Small intestine (tissue), 7 donors: ENCODE measurements around the gene IGFLR1. TPM values are rescaled to one million over a fixed set of nuclear protein-coding genes. Genes with fewer than 3 reads are reported as not detected.

ENCODE experiments used
- DNase-seq, 2 donors: peaks; one replicate each; pipeline versions ENCODE4 v3.0.0 to v3.0.0-alpha.2; 2013
- FAIRE-seq: peaks from 2 replicates; lab custom pipeline; 2012; peaks lifted over from hg19 to GRCh38; lab: Jason Lieb, UNC
- H3K27ac ChIP-seq, 3 donors: one replicate each; pipeline ENCODE4 v1.5.1; 2013; ENCODE audit warnings: low read length in 2 of 3, mild to moderate bottlenecking in 2 of 3, control low read depth in 1 of 3, inconsistent platforms in 1 of 3, low read depth in 1 of 3, moderate library complexity in 1 of 3
- H3K27me3 ChIP-seq, 3 donors: one replicate each; pipeline ENCODE4 v1.6.1; 2013; ENCODE audit warnings: low read length in 3 of 3, inconsistent platforms in 1 of 3; ENCODE audit not compliant: control insufficient read depth in 3 of 3, insufficient read depth in 3 of 3
- H3K36me3 ChIP-seq, 3 donors: one replicate each; pipeline ENCODE4 v1.6.1; 2013; ENCODE audit warnings: low read length in 3 of 3, inconsistent platforms in 1 of 3, low read depth in 1 of 3, mild to moderate bottlenecking in 1 of 3, moderate library complexity in 1 of 3; ENCODE audit not compliant: control insufficient read depth in 3 of 3, insufficient read depth in 2 of 3
- H3K4me1 ChIP-seq, 3 donors: one replicate each; pipeline ENCODE4 v1.6.1; 2013; ENCODE audit warnings: low read length in 2 of 3, inconsistent platforms in 1 of 3, low read depth in 1 of 3, mild to moderate bottlenecking in 1 of 3, moderate library complexity in 1 of 3; ENCODE audit not compliant: control insufficient read depth in 3 of 3, insufficient read depth in 2 of 3
- H3K4me3 ChIP-seq, 3 donors: one replicate each; pipeline ENCODE4 v1.5.1; 2013; ENCODE audit warnings: low read length in 3 of 3, control low read depth in 1 of 3, inconsistent platforms in 1 of 3, low read depth in 1 of 3, mild to moderate bottlenecking in 1 of 3, moderate library complexity in 1 of 3
- H3K9me3 ChIP-seq, 2 donors: one replicate each; pipeline ENCODE4 v1.6.1; 2013; ENCODE audit warnings: low read depth in 1 of 2, low read length in 1 of 2; ENCODE audit not compliant: control insufficient read depth in 2 of 2, insufficient read depth in 1 of 2
- WGBS, 3 donors: extraction: QIAGEN DNeasy Blood & Tissue Kit; methylation state at CpG; one replicate each; pipeline ENCODE4 v1.1.7; 2013; 5-methylcytosine and 5-hydroxymethylcytosine counted together
- polyA plus RNA-seq, 4 donors: library from polyadenylated mRNA; stranded (reverse) in 3 of 4; unstranded in 1 of 4; fragments of 200-250 nt in 3 of 4; fragments of 120-200 nt in 1 of 4; gene quantifications; one replicate each; pipeline versions ENCODE4 v1.2.1 to v1.2.3, GENCODE V29; 2013
- donor health status: healthy with polysubstance abuse.
- donor health status: control.
- donor health status: control.
- donor health status: Bipolar disorder and iron deficiency.
- donor health status: healthy.

The IGFLR1 gene
- polyA plus RNA-seq, 4 donors, result 4.3 to 17.8 (median 12.1) TPM

DNA sequence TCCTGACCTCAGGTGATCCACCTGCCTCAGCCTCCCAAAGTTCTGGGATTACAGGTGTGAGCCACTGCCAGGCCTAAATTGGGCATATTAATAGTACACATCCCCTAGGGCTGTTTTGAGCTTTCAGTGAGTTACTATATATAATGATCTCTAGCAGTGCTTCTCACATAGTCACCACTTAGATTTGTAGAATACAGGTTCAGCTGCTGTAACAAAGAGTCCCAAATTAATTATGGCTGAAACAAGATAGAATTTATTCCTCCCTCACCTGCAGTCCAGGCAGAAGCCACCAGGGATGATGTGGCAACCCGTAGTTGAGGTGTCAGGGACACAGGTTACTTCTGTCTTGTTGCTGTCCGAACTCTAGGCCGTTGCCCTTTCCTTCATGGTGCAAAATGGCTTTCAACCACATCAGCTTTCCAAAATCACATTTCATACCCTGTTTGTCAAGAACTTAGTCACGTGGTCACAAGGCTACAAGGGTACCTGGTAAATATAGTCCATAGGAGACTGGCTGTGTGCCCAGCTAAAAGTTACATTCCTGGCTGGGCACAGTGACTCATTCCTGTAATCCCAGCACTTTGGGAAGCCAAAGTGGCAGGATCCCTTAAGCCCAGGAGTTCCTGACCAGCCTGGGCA is 18.6 kb upstream of the IGFLR1 start:
- WGBS, 3 donors, result 90 to 96% (median 91%) methylated on average over 4 of the region's 4 CpGs

DNA sequence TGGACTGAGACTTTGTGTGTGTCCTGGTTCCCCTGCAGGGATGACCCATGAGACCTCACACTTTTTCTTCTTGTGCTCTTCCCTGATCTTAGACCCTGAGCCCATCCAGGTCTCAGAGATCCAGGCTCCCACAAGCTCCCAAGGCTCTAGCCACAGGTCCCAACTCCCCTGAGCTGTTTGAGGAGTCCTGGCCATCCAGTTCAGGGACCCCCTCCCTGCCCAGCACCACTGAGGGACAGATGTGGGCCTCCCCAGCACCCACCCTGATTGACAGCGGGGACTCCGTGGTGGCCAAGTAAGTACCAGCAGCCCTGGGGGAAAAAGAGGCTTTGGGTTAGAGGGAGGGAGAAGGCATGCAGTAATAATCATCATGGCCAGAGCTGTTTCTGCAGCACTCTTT is 17.4 kb upstream of the IGFLR1 start:
- 96 to 97% (median 96%) methylated on average over 2 of the region's 2 CpGs for WGBS, 3 donors
- no peak overlapping the region for H3K27ac ChIP-seq

More for the DNA sequence above, 18.6 kb upstream of the IGFLR1 start:
- DNase-seq (no peak), FAIRE-seq (no peak)
- Histone ChIP-seq H3K36me3 (peaks cover 5 to 43% (median 9%) of the 10 kb centered on the region in 3 donors), H3K4me1 (peaks cover 0 to 23% (median 15%) of the 10 kb centered on the region in 3 donors), H3K27ac (no peak overlapping the region), H3K4me3 (no peak overlapping the region), H3K27me3 (peaks cover 0 to 14% (median 0%) of the 10 kb centered on the region in 3 donors), H3K9me3 (no peaks in the 10 kb centered on the region)

DNA sequence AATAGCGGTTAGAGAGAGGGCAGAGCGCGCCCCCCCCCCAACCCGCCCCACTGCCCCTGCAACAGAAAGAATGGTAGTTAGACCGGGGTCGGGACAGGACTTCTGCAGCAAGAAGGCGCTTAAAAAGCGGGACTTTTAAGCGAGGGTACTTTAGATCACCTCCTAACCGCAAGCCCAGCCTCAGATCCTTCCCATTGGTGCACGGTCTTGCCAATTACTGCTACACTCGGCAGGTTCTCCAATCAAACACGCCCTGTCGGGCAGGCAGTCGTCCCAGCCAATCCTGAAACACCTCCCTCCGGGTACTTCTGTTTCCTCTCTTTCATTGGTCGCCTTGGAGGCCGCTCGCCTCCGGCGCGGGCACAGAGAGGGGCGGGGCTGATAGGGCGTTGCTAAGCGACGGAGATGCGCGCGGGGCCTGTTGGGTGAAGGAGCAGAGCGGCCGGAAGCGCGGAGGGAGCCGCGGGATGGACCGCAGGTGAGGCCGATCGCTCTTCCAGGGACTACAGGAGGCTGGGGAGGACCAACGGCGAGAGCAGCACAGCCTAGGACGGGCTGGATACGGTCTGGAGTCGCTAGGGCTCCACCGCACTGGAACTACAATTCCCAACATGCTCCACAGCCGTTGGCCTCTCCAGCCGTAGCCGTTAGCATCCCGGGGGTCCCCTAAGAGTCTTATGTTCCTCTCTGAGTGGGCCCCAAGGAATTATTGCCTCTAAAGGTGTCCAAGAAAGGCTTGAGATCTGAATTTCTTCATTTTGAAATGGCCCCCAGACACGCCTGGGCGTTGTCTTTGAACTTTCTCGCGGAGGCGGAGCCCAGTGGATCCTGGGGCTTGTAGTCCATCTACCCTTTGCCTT is 15.7 kb upstream of the IGFLR1 start, which contains the start of gene PROSER3:
Gene PROSER3, plus strand, starts transcription at position 428 of the 860 bp plus-strand sequence. Its CDS starts 40 bp downstream, at position 468.
- peak within 1 kb of the TSS; percentile 56 to 77 (median 70) for H3K4me3 ChIP-seq
- WGBS, 3 donors, result 0 to 1% (median 0%) methylated on average over 53 of the region's 53 CpGs
- peaks cover 0 to 30% (median 15%) of the 10 kb centered on the region in 3 donors for H3K4me1 ChIP-seq
- peak; percentile 99 to 100 for DNase-seq
- H3K9me3 ChIP-seq, result no peaks in the 10 kb centered on the region
- peak within 1 kb of the TSS; percentile 80 to 92 (median 80) for H3K27ac ChIP-seq
- peaks cover 0 to 24% (median 0%) of the 10 kb centered on the region in 3 donors for H3K27me3 ChIP-seq
- H3K36me3 ChIP-seq, result peaks cover 3 to 38% (median 6%) of the 10 kb centered on the region in 3 donors
- peak; percentile 90 for FAIRE-seq

More for the DNA sequence above, 17.4 kb upstream of the IGFLR1 start:
- Histone ChIP-seq H3K4me3 (no peak overlapping the region), H3K9me3 (no peaks in the 10 kb centered on the region), H3K4me1 (peaks cover 0 to 30% (median 15%) of the 10 kb centered on the region in 3 donors), H3K36me3 (peaks cover under 1 to 36% (median 5%) of the 10 kb centered on the region in 3 donors), H3K27me3 (peaks cover 0 to 24% (median 0%) of the 10 kb centered on the region in 3 donors)
- FAIRE-seq (no peak), DNase-seq (no peak)

DNA sequence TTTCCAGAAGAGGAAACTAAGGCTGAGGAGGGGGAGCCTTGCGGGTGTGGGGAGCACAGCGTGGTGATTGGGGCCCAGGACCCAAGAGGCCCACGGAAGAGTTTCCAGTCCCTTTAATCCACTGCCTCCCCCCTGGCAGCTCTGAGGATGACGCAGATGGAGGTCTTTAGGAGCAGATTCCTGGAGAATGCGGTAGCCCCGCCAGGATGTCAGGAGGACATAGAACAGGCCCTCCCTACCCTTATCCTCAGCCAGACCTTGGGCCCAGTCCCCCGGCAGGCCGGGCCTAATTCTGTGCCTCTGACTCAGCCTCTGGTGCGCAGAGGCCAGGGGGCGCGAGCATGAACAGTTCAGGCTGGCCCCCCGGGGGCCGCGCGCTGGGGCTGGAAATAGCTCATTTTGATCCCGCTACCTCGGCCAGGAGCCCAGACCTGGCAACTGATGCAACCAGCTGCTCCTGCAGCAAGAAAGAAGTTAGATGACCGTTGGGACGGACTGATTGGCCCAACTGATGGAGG is 15.0 kb upstream of the IGFLR1 start:
- Histone ChIP-seq H3K27me3 (peaks cover 0 to 24% (median 0%) of the 10 kb centered on the region in 3 donors), H3K9me3 (no peaks in the 10 kb centered on the region), H3K4me1 (peaks cover 0 to 30% (median 15%) of the 10 kb centered on the region in 3 donors), H3K27ac (peak overlapping the region in 2 of 3 donors; percentile 64 to 90), H3K36me3 (peaks cover 3 to 44% (median 7%) of the 10 kb centered on the region in 3 donors), H3K4me3 (peak overlapping the region; percentile 29 to 70 (median 45))
- FAIRE-seq (no peak), DNase-seq (peak in 1 of 2 donors; percentile 57)
- WGBS, 3 donors, result 3 to 7% (median 5%) methylated on average over 16 to 19 of the region's 19 CpGs

DNA sequence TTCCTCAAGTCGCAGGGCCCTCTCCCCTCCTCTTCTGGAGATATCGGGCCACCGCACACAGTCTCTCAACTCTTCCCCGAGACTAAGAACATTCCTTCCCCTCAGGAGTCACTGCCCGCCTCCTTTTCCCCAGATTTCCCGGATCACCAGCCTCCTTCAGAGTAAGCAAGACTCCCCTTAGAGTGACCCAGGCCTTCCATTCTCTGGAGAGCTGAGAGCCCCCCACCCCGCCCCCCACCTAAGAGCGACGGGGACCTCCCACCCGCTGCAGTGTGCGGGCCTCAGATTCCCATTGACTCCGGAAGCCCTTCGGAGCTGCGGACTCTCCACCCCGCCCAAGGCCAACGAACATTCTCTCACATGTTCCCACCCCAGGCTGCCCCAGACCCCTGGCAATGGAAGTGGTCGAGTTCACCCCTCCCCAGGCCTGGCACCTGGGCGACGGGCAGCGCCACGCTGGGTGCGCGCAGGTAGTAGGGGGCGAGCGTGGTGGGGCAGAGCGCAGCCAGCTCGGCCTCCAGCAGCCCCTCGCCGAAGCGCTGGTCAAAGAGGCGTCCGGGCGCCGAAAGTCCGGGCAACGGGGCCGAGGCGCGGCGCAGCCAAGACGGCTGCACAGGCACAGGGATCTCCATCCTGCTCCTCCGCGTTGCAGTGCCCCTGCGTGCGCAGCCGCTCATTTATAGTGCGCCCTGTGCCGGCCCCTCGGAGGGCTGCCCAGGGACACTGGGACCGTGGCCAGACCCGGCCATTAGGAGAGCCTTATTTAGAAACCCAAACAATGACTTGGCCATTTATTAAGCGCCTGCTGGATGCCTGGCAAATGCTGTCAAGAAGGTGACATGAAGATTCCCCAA is 14.4 kb upstream of the IGFLR1 start, which contains the start of gene HSPB6:
Gene HSPB6, minus strand, starts transcription at position 653 of the 854 bp plus-strand sequence. Its CDS starts 21 bp downstream, at position 632.
- no peaks in the 10 kb centered on the region for H3K9me3 ChIP-seq
- peak within 1 kb of the TSS; percentile 29 to 70 (median 45) for H3K4me3 ChIP-seq
- H3K4me1 ChIP-seq, result peaks cover 0 to 30% (median 15%) of the 10 kb centered on the region in 3 donors
- WGBS, 3 donors, result 3 to 14% (median 8%) methylated on average over 50 to 52 of the region's 52 CpGs
- peaks cover 0 to 24% (median 0%) of the 10 kb centered on the region in 3 donors for H3K27me3 ChIP-seq
- H3K36me3 ChIP-seq, result peaks cover under 1 to 45% (median 10%) of the 10 kb centered on the region in 3 donors
- FAIRE-seq, result no peak
- H3K27ac ChIP-seq, result peak within 1 kb of the TSS in 2 of 3 donors; percentile 64 to 90
- DNase-seq, result peak in 1 of 2 donors; percentile 40

DNA sequence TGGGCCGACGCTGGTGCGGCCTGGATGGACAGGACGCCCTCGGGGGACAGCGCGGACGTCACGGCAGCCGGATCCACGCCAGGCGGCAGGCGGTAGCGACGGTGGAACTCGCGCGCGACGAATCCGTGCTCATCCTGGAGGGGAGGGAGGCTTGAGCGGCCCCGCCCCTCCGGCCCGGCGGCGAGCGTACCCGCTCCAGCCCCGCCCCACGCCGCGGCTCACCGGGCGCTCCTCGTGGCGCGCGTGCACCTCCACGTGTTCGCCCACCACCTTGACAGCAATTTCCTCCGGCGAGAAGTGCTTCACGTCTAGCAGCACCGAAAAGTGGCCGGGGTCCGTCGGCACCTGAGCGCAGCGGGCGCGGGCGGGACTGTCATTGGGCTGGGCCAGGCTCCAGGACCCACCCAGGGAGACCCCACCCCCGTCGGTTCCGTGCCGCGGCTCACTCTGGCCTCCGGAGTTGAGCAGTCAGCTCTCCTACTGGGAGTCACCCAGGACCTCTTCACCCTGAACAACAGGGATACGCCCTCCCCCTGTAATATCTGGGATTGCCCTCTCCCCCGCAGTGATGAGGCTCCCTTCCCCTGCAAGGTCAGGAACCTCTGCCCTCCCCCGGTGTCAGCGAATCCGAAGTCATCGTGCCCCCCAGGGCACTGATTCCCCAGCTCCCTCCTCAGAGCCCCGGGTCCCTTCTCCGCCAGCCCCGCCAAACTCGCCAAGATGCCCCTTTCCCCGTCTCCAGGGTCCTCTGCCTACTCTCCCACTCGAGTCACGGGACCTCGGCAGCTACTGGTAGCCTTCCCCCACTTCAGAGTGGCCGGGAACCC is 13.5 kb upstream of the IGFLR1 start:
- Histone ChIP-seq H3K27me3 (peaks cover 0 to 24% (median 0%) of the 10 kb centered on the region in 3 donors), H3K9me3 (no peaks in the 10 kb centered on the region), H3K36me3 (peaks cover 0 to 47% (median 10%) of the 10 kb centered on the region in 3 donors), H3K4me1 (peaks cover 0 to 30% (median 15%) of the 10 kb centered on the region in 3 donors), H3K4me3 (peak overlapping the region in 2 of 3 donors; percentile 27 to 70), H3K27ac (peak overlapping the region in 2 of 3 donors; percentile 64 to 90)
- 13 to 15% (median 15%) methylated on average over 55 to 74 of the region's 74 CpGs for WGBS, 3 donors
- FAIRE-seq (no peak), DNase-seq (peak; percentile 47 to 60)

DNA sequence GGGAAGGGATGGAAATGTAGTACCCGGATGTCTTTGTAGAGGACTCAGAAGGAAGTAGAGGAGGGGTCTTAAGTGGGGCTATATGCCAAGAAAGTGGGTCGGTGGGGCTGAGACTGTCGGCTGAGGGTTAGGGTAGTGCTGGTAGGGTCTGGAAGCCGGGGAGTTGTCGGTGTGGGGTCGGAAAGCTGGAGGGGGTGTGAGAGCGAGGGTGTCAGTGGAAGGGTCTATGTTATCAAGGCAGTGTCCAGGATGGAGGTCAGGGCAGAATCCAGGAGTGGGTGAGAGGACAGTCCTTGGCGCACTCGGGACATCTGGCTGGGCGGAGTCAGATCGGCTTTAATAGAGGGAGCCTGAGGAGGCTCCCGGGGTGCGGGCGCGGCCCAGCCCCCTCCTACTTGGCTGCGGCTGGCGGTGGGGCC is 12.9 kb upstream of the IGFLR1 start:
- Histone ChIP-seq H3K4me1 (peaks cover 0 to 30% (median 15%) of the 10 kb centered on the region in 3 donors), H3K9me3 (no peaks in the 10 kb centered on the region), H3K27me3 (peaks cover 0 to 24% (median 0%) of the 10 kb centered on the region in 3 donors), H3K27ac (peak overlapping the region in 2 of 3 donors; percentile 17 to 90), H3K36me3 (peaks cover 0 to 46% (median 10%) of the 10 kb centered on the region in 3 donors), H3K4me3 (peak overlapping the region in 2 of 3 donors; percentile 10 to 27)
- DNase-seq (no peak), FAIRE-seq (no peak)
- WGBS, 3 donors, result 33 to 41% (median 41%) methylated on average over 14 to 17 of the region's 17 CpGs
